Stomach (tissue), 4 donors: ENCODE data around the gene IFNGR1.

Experiments
- EP300 ChIP-seq: sonication (generic); formaldehyde crosslinking; IDR thresholded peaks from one replicate; pipeline ENCODE4 v1.6.1; 2017; ENCODE audit warnings: antibody characterized with exemption
- POLR2A ChIP-seq, 4 donors: fragments of 450-650 bp; IDR thresholded peaks; one replicate each; pipeline ENCODE4 v1.6.1; 2016; ENCODE audit warnings: antibody characterized with exemption in 4 of 4, control low read depth in 2 of 4, mild to moderate bottlenecking in 1 of 4, moderate library complexity in 1 of 4
- POLR2AphosphoS5 ChIP-seq, 3 donors: sonication (generic); formaldehyde crosslinking; IDR thresholded peaks; one replicate each; pipeline ENCODE4 v1.6.1; 2016; ENCODE audit warnings: antibody characterized with exemption in 3 of 3
- TF ChIP-seq, protein P1 (sequence below), 7 experiments: fragments of 450-650 bp in 4 of 7; fragments of 200-600 bp in 3 of 7; sonication (generic) in 3 of 7; IDR thresholded peaks; one replicate each; pipeline ENCODE4 v1.5.1; 2016 to 2019; ENCODE audit warnings: antibody characterized with exemption in 7 of 7, control low read depth in 2 of 7, mild to moderate bottlenecking in 1 of 7

GRCh38 chr6:137203256-137203655 lies 15.9 kb downstream of the IFNGR1 start:
- TF ChIP-seq, protein P1, sequence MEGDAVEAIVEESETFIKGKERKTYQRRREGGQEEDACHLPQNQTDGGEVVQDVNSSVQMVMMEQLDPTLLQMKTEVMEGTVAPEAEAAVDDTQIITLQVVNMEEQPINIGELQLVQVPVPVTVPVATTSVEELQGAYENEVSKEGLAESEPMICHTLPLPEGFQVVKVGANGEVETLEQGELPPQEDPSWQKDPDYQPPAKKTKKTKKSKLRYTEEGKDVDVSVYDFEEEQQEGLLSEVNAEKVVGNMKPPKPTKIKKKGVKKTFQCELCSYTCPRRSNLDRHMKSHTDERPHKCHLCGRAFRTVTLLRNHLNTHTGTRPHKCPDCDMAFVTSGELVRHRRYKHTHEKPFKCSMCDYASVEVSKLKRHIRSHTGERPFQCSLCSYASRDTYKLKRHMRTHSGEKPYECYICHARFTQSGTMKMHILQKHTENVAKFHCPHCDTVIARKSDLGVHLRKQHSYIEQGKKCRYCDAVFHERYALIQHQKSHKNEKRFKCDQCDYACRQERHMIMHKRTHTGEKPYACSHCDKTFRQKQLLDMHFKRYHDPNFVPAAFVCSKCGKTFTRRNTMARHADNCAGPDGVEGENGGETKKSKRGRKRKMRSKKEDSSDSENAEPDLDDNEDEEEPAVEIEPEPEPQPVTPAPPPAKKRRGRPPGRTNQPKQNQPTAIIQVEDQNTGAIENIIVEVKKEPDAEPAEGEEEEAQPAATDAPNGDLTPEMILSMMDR (IDR thresholded peaks at IDR 0.05) = no peak
- TF ChIP-seq POLR2A (IDR thresholded peaks at IDR 0.05) (no peak), EP300 (no peak), POLR2AphosphoS5 (IDR thresholded peaks at IDR 0.05) (no peak)
